Prostate gland (tissue), 2 donors: Measurements from ENCODE around the gene OR5J2.
"Not testable (repeated sequence)": the region's sequence is repeated elsewhere in the genome, so short reads cannot be mapped to it uniquely, and the experiment has no call there.

Source experiments
- POLR2A ChIP-seq: fragments of 450-650 bp; IDR thresholded peaks from one replicate; pipeline ENCODE4 v1.6.1; 2016; ENCODE audit warnings: antibody characterized with exemption, mild to moderate bottlenecking
- TF ChIP-seq, protein P1 (sequence below), 4 experiments: fragments of 200-600 bp in 2 of 4; fragments of 450-650 bp in 2 of 4; sonication (generic) in 2 of 4; IDR thresholded peaks; 1 replicate in 3 of 4; 2 replicates in 1 of 4; pipeline ENCODE4 v1.5.1; 2016 to 2019; ENCODE audit warnings: antibody characterized with exemption in 4 of 4, mild to moderate bottlenecking in 2 of 4, moderate library complexity in 2 of 4

DNA sequence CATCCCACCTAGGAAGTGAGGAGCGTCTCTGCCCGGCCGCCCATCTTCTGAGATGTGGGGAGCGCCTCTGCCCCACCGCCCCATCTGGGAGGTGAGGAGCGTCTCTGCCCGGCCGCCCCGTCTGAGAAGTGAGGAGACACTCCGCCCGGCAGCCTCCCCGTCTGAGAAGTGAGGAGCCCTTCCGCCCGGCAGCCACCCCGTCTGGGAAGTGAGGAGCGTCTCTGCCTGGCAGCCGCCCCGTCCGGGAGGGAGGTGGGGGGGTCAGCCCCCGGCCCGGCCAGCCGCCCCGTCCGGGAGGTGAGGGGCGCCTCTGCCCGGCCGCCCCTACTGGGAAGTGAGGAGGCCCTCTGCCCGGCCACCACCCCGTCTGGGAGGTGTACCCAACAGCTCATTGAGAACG, 32.7 kb upstream of the OR5J2 start:
- not testable (repeated sequence) for TF ChIP-seq POLR2A
- TF ChIP-seq, protein P1, sequence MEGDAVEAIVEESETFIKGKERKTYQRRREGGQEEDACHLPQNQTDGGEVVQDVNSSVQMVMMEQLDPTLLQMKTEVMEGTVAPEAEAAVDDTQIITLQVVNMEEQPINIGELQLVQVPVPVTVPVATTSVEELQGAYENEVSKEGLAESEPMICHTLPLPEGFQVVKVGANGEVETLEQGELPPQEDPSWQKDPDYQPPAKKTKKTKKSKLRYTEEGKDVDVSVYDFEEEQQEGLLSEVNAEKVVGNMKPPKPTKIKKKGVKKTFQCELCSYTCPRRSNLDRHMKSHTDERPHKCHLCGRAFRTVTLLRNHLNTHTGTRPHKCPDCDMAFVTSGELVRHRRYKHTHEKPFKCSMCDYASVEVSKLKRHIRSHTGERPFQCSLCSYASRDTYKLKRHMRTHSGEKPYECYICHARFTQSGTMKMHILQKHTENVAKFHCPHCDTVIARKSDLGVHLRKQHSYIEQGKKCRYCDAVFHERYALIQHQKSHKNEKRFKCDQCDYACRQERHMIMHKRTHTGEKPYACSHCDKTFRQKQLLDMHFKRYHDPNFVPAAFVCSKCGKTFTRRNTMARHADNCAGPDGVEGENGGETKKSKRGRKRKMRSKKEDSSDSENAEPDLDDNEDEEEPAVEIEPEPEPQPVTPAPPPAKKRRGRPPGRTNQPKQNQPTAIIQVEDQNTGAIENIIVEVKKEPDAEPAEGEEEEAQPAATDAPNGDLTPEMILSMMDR (IDR thresholded peaks at IDR 0.05) = not testable (repeated sequence)
